HG03196 (cell line): ENCODE results near the gene MAPT.
"Not testable (repeated sequence)": the region's sequence is repeated elsewhere in the genome, so short reads cannot be mapped to it uniquely, and the experiment has no call there.

Experiments
- ATAC-seq: cut with Tn5 transposase; IDR thresholded peaks from one replicate; pipeline ENCODE4 v1.9.1; 2021; ENCODE audit not compliant: unreplicated experiment

The MAPT gene

DNA sequence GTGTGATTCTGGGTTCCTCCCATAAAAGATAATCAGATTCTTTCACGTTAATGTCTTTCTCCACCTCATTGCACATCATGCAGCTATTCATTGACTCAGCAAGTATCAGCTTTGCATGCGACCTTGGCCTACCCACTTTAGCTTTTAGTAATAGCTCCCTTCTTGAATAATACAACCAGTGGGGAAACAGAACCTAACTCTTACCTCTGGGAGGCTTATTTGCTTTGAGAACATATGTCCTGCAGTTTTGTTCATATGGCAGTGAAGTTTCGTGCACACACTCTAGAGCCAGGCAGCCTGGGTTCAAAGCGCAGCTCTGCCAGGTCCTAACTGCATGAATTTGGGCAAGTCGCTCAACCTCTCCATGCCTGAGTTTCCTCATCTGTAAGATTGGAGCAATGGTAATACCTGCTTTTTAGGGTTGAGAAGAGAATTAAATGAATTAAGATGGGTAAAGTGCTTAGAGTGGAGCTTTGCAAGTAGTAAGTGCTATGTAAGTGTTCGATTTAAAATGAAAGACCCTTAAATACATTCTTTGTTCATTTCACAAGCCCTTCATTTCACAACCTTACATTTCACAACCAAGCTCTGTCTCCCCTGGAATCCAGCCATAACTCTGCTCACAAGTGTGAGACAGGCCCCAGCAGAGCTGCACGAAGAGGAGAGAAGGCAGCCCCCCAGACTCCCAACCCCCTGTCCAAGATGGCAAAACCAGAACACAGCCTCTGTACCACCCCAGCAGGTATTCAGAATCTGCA lies 29.3 kb downstream of the MAPT start:
- no peak for ATAC-seq

DNA sequence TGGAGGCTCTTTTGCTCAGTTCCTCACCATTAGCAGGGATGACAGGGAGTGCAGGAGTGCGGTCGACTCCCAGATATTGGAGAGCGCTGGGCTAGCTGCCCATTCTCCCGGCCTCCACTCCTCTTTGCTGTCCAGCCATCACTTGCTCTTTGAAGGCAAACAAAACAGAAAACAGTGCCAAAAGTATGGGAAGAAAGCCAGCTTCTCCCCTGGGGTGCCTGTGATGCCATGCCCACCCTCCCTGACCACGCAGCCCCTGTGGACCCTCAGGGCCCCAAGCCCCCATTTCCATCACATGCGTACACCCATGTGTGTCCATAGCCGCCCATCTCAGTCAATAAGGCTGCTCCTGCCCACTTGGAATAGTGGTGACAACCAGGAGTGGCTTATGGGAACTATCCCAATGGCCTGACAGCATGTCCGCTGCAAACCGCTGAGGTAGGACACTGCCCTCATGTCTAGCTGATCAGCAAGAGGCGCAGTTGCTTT lies 30.0 kb downstream of the MAPT start:
- ATAC-seq, result no peak

DNA sequence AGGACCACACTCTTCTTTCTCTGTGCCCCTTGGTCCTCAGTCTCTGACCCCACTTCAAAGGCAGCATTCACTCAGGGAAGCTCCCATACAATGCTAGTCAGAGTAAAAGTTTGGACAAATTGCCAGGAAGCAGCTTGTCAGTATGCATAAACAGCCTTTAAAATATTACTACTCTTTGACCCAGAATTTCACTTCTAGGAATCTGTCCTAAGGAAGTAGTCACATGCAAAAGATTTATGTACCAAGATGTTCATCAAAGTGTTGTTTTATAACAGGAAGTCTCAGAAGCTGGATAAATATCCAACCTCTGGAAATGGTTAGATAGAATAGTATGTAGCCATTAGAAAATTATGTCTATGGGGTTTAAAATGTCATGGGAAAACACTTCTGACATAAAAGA lies 31.0 kb downstream of the MAPT start:
- no peak for ATAC-seq

DNA sequence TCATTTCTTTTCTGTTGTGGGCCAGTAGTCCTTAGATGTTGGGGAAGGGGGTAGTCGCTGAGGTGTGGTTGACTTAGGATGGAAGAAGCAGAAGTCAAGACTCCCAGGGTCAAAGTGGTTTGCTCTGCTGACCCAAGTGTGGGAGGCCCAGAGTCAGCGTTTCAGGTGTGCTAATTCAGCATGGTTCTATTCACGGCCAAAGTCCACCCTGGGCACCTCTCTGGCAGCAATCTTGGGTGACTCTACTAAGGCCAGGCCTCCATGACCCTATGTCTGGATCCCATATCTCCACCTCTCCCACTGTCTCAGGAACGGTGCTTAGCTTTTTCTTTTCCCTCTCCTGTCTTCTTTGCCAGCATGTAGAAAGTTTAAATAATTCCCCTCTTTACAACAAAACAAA lies 32.9 kb downstream of the MAPT start:
- ATAC-seq, result no peak

DNA sequence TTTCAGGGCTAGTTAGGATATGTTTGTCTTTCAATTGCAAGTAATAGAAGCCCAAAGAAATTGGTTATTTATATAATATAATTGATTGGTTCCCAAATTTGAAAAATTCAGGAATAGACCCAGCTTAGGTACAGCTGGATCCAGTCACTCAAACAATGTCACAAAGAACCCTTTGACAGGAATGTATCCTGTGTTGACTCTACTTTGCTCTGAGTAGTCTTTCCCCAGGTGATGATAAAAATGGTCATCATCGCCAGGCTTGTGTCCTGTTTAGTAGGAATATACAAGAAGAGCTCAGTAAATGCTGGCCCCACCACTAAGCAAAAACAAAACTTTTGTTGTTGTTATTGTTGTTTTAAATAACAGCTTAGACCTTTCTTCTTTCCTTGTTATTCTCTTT lies 35.0 kb downstream of the MAPT start:
- no peak for ATAC-seq

DNA sequence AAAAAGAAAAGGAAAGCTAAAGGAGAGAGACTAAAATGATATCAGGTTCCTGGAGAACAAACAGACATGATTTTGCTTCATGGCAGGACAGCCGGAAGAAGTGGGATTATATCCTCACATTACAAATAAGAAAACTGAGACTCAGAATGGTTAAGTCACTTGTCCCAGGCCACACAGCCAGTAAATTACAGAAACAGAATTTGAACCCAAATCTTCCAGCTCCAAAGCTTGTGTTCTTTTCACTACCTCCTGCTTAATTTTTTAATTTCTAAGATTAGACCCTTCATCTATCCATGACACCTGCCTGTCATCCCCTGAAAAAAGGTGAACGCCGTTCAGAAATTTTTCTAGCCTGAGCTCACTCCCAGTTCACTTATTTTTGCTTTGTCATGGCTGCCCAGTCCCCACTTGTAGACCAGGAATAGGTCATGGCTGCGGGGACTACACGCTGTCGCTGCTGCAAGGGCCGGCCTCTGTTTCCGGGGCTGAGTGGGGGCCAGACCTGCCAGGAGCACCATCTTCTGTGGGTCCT lies 36.1 kb downstream of the MAPT start:
- ATAC-seq, result no peak

DNA sequence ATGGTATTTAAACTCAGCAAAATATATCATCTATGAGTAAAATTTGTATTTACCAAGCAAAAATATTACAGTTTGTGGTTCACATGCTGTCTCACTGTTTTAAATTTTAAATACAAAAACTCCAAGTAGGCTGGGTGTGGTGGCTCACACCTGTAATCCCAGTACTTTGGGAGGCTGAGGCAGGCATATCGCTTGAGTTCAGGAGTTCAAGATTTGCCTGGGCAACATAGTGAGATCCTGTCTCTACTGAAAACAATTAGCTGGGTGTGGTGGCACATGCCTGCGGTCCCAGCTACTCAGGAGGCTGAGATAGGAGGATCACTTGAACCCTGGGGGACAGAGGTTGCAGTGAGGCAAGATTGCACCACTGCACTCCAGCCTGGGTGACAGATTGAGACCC lies 37.3 kb downstream of the MAPT start:
- no peak for ATAC-seq

DNA sequence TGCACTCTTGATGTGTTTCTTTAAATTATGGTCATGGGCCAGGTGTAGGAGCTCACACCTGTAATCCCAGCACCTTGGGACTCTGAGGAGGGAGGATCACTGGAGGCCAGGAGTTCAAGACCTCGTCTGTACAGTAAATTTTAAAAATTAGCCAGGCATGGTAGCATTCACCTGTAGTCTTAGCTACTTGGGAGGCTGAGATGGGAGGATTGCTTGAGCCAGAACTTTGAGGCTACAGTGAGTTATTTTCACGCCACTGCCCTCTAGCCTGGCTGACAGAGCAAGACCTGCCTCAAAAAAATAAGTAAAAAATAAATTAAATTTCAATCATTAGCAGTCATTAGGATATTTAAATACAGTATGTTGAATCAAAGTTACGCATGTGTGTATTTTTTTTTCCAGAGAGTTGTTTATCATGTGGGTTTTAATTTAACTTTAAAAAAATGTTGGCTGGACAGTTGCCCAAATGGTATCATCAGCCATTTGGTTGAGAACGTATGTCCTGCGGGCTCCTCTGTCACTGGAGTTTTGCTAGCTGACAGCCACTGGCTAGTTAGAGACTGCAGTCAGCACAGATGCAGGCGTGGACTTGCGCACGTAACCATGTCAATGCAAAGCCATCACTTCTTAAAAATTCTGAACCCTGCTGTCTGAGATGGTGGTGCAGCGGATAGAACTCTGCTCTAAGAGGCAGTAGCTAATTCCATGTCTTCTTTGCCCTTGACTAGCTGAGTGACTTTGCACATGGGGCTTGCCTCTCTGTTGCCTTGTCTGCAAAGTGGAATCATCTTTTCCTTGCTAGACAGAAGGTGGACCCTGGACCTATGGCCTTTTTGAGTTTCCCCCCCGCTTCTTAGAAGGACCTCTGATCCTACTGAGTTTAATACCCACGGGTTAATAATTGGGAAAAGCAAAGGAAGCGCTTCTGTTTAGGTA lies 40.0 kb downstream of the MAPT start:
- no peak for ATAC-seq

DNA sequence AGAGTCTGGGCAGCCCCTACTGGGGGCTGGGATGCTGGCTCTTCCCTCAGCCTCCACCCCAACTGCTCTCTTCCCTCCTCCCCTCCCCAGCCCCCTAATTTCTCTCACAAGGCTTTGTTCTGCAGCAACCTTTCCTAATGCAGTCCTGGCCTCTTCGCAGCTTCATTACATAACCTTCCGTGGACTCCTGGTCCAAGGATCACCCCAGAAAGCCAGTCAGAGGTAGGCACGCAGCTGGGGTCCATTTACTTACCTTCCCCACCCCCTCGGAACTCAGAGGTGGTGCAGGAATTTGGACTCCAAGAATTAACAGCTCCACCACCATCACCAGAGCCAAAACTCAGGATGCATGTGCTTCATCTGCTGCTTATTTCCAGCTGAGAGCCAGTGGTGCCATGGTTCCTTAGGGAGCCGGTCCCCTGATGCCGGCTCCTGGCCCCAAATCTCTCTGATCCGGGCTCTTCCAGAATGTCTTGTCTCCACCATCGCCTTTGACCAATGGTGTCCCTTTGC lies 40.9 kb downstream of the MAPT start:
- ATAC-seq, result no peak

DNA sequence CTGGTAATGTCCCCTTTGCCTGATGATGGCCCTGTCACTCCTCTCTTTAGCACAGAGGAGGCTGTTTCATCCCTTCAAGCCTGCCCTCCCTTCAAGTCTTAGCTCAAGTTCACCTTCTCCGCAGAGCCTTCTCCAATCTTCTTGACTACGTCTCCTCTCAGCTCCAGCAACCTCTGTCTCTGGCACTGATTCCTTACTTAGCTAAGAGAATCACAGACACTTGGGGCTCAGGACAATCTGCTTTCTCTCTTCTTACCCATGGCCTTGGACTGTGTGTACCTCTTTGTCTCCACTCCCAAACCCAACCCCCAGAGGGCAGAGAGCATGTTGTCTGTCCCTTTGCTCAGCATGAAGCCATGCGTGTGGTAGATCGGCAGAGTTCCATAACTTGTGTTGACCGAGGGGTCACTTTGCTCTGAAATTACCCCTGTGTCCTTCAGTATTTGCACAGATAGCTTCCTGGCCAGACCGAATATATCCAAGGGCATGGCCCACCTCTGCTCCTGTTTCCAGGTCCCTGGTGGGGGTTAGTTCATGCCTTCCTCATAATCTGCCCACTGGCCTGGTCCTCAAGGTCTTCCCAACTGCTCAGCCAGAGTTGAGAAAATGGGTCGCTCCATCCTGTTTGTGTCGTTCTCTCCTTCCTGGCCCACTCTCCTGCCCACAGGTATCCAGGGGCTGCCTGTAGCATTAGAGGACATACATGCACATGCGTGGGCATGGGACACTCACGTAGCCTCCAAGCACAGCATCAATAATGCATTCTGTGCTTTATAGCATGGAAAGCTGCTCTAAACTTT lies 41.6 kb downstream of the MAPT start:
- no peak for ATAC-seq

DNA sequence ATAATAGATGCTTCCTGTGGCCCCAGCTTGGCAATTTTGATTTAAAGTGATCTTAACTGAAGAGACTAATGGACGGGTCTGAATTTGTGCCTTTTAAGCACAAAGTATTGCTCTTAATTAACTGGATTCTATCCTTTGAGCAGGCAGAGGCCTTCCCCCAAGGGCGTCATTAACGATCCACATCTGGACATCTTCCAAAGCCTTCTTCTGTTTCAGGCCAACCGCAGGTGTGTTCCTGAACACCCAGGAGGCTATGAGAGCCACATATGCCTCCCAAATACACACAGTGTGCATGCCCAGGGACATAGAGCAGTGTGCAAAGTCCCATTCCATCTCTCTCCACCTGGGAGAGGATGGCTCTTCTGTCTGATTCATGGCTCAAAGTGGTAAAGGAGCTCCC lies 42.3 kb downstream of the MAPT start:
- no peak for ATAC-seq

DNA sequence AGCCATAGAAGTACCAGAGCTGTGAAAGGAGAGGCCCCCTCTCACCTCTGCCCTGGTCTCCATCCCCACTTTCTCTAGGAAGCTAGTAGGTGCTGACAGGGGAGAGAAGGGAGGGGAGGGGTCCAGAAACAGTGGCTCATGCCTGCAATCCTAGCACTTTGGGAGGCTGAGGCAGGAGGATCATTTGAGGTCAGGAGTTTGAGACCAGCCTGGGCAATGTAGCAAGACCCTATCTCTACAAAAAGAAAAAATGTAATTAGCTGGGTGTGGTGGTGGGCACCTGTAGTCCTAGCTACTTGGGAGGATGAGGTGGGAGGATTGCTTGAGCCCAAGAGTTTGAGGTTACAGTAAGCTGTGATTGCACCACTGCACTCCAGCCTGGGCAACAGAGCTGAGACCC lies 42.8 kb downstream of the MAPT start:
- not testable (repeated sequence) for ATAC-seq

DNA sequence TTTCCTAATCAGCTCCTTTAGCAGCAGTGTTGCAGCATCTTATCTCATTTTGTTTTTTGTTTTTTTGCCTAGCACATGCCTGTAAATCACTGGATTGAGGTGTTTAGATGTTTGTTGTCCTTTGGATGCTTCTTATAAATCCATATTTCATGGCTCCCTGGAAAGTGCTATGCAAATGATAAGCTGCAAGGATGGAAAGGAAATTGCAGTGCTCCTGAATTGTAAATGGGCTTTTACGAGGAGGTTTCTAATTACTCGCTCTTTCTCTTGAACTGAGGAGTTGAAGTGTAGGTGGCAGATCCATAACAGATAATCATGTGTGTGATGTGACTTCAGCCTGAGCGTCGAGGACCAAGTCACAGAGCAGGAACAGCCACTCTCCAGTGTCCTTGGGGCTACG lies 45.0 kb downstream of the MAPT start:
- no peak for ATAC-seq

DNA sequence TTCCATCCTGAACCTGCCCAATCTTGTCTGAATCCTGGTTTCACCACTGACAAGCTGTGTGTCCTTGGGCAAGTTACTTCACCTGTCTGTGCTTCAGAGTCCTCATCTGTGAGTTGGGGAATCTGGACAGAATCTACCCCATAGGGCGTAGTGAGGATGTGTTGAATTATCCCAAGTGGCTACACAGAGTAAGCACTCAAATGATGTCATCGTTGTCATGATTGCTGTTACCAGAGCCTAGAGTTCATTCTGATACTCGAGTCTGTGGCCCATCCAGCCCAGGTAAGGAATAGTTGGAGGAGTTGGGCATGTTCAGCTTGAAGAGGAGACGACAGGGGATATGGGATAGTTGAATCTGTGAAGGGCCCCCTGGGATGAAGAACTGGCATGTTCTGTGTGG lies 45.9 kb downstream of the MAPT start:
- ATAC-seq, result no peak

DNA sequence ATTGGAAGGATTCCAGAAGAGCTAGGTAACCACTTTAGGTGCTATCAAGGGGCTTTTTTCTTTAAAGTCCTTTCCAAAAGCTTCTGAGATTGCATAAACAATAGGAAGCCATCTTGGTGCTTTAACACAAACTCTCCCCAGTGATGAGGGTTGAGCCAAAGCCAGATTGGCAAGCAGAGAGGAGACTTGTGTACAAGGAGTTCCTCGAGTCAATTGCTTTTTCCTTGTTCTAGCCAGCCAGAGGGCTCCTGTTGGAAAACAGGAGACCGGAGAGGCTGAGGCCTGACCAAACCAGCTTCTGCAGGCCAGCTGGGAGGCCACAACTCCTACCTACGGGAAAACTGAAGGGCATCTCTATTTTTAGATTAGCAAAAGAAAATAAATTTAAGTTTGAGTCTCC lies 46.5 kb downstream of the MAPT start:
- no peak for ATAC-seq

DNA sequence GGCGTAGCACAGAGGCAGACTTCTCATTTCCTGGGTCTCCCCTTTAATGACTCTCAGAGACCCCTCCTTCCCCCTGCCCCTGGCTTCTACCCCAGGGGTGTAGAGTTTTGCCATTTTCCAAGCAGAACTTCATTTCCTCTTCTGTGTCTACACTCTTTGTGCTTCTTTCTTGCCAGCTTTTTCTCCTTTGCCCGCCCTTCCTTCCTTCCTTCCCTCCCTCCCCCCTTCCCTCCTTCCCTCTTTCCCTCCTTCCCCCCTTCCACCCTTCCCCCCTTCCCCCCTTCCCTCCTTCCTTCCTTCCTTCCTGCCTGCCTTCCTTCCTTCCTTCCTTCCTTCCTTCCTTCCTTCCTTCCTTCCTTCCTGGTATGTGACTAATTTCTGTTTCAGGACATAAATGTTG lies 47.0 kb downstream of the MAPT start:
- no peak for ATAC-seq

DNA sequence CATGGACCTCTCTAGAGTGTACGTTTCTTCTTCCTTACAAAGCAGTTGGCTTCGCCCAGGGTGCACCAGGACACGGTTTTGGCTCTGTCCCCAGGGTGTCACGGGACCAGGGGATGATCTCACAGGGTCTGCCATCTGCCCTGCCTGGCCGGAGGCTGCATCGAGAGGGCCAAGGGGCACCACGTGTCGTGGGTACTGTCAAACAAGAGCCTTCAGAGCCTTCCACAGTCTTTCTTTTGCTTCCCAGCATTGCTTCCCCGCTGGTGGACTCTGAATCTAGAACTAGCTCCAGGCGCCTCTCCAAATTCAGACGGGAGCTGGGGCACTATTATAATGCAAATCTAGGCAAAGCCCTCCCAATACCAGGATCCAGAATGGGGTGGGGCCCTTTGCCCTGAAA lies 47.9 kb downstream of the MAPT start:
- ATAC-seq, result no peak

DNA sequence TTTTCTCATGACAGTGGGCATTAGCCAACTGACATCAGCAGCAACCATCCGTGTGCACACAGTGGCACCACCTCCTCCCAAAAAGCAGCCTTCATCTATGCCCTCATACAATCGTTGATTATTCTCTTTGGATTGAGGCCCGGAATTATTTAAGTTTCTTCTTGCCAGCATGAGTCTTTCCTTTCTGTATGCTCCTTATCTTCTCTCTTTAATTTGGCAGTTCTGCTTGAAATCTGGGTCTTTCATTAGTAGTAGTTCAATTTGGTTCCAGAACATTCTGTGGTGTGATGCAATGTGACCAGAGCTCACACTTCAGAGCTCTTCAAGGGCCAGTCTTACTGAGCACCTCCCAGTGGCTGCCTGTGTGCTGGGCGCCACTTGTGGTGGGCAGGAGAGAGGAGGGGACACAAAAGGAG lies 52.5 kb downstream of the MAPT start:
- ATAC-seq, result no peak

DNA sequence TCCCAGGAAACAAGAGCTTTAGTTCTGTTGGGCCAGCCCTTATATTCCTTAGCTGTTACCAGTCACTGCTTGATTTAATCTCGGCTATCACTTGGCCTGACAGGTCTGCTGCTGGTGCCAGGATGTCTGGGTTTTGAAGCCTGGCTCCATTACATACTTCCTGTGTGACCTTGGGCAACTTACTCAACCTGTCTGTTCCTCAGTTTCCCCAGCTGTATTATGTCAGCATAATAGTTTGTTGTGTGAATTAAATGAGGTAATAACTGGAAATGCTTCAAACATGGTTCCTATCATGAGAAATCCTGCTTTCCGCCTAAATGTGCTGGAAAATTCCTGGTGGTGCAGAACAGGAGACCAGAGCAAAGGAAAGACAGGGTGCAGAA lies 54.1 kb downstream of the MAPT start:
- no peak for ATAC-seq

DNA sequence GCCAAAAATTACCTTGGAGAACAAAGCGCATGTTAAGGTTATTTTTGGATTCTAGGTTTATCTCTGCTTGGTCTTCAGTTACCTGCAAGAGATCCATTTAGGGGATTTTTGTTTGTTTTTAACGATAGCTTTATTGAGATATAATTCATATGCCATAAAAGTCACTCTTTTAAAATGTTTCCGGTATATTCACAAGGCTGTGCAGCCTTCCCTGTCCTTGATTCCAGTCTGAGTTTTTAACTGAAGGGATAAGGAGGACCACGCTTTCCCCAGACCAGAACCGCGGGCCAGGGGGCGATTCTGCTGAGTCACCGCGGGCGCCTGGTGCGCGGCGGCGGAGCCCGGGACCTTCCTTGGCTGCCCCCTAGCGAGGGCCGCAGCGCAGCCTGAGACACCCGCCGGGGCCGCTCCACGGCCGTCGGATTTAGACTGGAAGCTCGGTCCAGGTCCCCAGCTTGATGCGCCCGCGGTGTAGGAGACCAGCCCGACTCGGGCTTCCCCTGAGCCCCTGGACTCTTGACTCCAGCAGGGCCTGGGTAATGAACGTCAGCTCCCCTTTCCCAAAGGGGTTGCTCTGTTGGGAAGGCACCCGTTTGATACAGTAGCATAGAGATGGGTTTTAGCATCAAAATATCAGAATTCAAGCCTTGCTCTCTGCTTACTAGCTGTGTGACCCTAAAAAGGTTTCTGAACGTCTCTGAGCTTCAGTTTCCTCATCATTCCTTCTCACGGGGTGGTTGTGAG lies 54.7 kb downstream of the MAPT start:
- no peak for ATAC-seq
